Endothelial cell of umbilical vein (primary cell): ENCODE data around the gene LINGO4. TPM values are rescaled to one million over a fixed set of nuclear protein-coding genes. Genes with fewer than 3 reads are reported as not detected.

Source experiments
- BruUV-seq: library from RNA; stranded (reverse); fragments of 400-500 nt; replicated peaks from 2 replicates; lab custom pipeline; 2021; lab: Mats Ljungman, UMichigan
- CTCF ChIA-PET: fragments of 300-600, 350-600 bp; sonication (Branson Sonifier 250); formaldehyde crosslinking; loops from one replicate; lab custom pipeline; 2021; ENCODE audit warnings: antibody characterized with exemption, inconsistent platforms; lab: Charles Lee
- POLR2A ChIA-PET: fragments of 300-600, 350-600 bp; sonication (Branson Sonifier 250); formaldehyde crosslinking; loops from one replicate; lab custom pipeline; 2021; ENCODE audit warnings: antibody characterized with exemption, inconsistent platforms; lab: Charles Lee
- DNase-seq: peaks from one replicate; pipeline ENCODE4 v3.0.0-alpha.2; 2011; ENCODE audit warnings: low read depth, low spot score
- FAIRE-seq: peaks from 2 replicates; lab custom pipeline; 2011; peaks lifted over from hg19 to GRCh38; lab: Jason Lieb, UNC
- H2AFZ ChIP-seq: 2 replicates; pipeline ENCODE4 v1.6.0; 2012; ENCODE audit warnings: low read depth, low read length, control low read depth, inconsistent platforms
- H3K27ac ChIP-seq: 2 replicates; pipeline ENCODE4 v1.5.1; 2011; ENCODE audit warnings: low read depth, mild to moderate bottlenecking, control low read depth, low read length, moderate library complexity; ENCODE audit not compliant: insufficient read depth
- H3K27me3 ChIP-seq, 2 experiments: 2 replicates each; pipeline versions ENCODE4 v1.6.0 to v1.6.1; 2011; ENCODE audit warnings: low read length in 2 of 2, mixed read lengths in 1 of 2; ENCODE audit not compliant: control insufficient read depth in 2 of 2, insufficient read depth in 2 of 2
- H3K36me3 ChIP-seq, 2 experiments: 2 replicates in 1 of 2; 3 replicates in 1 of 2; pipeline ENCODE4 v1.5.1; 2011; ENCODE audit warnings: low read length in 2 of 2, mild to moderate bottlenecking in 1 of 2, moderate library complexity in 1 of 2; ENCODE audit not compliant: control insufficient read depth in 2 of 2, insufficient read depth in 2 of 2; ENCODE audit errors: extremely low read depth in 1 of 2
- H3K4me1 ChIP-seq: 3 replicates; pipeline ENCODE4 v1.5.1; 2011; ENCODE audit warnings: mild to moderate bottlenecking, low read length; ENCODE audit not compliant: control insufficient read depth, insufficient read depth; ENCODE audit errors: extremely low read depth
- H3K4me2 ChIP-seq: 2 replicates; pipeline ENCODE4 v1.6.1; 2011; ENCODE audit warnings: low read length, control low read depth, mixed read lengths; ENCODE audit not compliant: insufficient read depth
- H3K4me3 ChIP-seq, 3 experiments: fragments of 200-600 bp in 1 of 3; sonication (generic), shearing (Covaris generic) in 1 of 3; replicated peaks in 1 of 3; 2 replicates each; pipeline ENCODE4 v1.5.1; 2011 to 2016; ENCODE audit warnings: control low read depth in 3 of 3, low read length in 3 of 3, mild to moderate bottlenecking in 2 of 3, inconsistent platforms in 1 of 3, low read depth in 1 of 3, moderate library complexity in 1 of 3; ENCODE audit not compliant: insufficient read depth in 1 of 3
- H3K79me2 ChIP-seq: 2 replicates; pipeline ENCODE4 v1.6.0; 2012; ENCODE audit warnings: low read length, inconsistent platforms; ENCODE audit not compliant: control insufficient read depth, insufficient read depth
- H3K9ac ChIP-seq: replicated peaks from 2 replicates; pipeline ENCODE3; 2011; ENCODE audit warnings: low read length, control low read depth; ENCODE audit not compliant: insufficient read depth; ENCODE audit errors: extremely low read depth
- H3K9me1 ChIP-seq: replicated peaks from 3 replicates; pipeline ENCODE4 v1.6.0; 2011; ENCODE audit warnings: mild to moderate bottlenecking, low read length; ENCODE audit not compliant: control insufficient read depth, insufficient read depth; ENCODE audit errors: extremely low read depth
- H3K9me3 ChIP-seq: replicated peaks from 2 replicates; pipeline ENCODE4 v1.5.1; 2012; ENCODE audit warnings: low read length, inconsistent platforms; ENCODE audit not compliant: control insufficient read depth, insufficient read depth
- H4K20me1 ChIP-seq: replicated peaks from 2 replicates; pipeline ENCODE3; 2011; ENCODE audit warnings: mild to moderate bottlenecking, low read length; ENCODE audit not compliant: control insufficient read depth, insufficient read depth; ENCODE audit errors: extremely low read depth
- EZH2 ChIP-seq: IDR thresholded peaks from 2 replicates; pipeline ENCODE4 v1.6.1; 2012; ENCODE audit warnings: borderline replicate concordance, low read depth, mild to moderate bottlenecking, moderate library complexity, low read length, inconsistent platforms; ENCODE audit not compliant: severe bottlenecking
- FOS ChIP-seq: IDR thresholded peaks from 2 replicates; pipeline ENCODE4 v1.6.1; 2011; ENCODE audit warnings: mild to moderate bottlenecking, low read length, moderate library complexity, borderline replicate concordance; ENCODE audit not compliant: insufficient read depth
- GATA2 ChIP-seq: IDR thresholded peaks from 2 replicates; pipeline ENCODE4 v1.7.0; 2011; ENCODE audit warnings: low read depth, mild to moderate bottlenecking, moderate library complexity, mixed read lengths, low read length; ENCODE audit not compliant: insufficient read length, insufficient read depth
- JUN ChIP-seq: IDR thresholded peaks from 2 replicates; pipeline ENCODE4 v1.6.1; 2011; ENCODE audit warnings: borderline replicate concordance, low read depth; ENCODE audit not compliant: insufficient read length, insufficient read depth
- MYC ChIP-seq: IDR thresholded peaks from one replicate; pipeline ENCODE4 v1.6.1; 2011; ENCODE audit warnings: mild to moderate bottlenecking, low read depth, low read length
- POLR2A ChIP-seq: IDR thresholded peaks from 2 replicates; pipeline ENCODE4 v1.6.1; 2012; ENCODE audit warnings: low read depth, mild to moderate bottlenecking, control low read depth, low read length
- POLR2AphosphoS5 ChIP-seq: IDR thresholded peaks from 2 replicates; pipeline ENCODE4 v1.6.1; 2012; ENCODE audit warnings: low read depth, mild to moderate bottlenecking, control low read depth, low read length, moderate library complexity; ENCODE audit not compliant: insufficient read depth
- dilution Hi-C: fragments of 300-500 bp; cut with MboI; formaldehyde crosslinking; loops from one replicate; pipeline ENCODE4 v1.15.0; 2019; ENCODE audit warnings: low sequenced_read_pairs; ENCODE audit not compliant: extremely low pct_ligation_motif_present
- intact Hi-C: fragments of 100-400 bp; cut with micrococcal nuclease; formaldehyde crosslinking; loops from one replicate; pipeline ENCODE4 v1.10.0; 2022
- polyA plus RNA-seq, 4 experiments: library from polyadenylated mRNA; depleted of rRNA in 3 of 4; stranded (reverse) in 3 of 4; unstranded in 1 of 4; fragments of >200 nt; gene quantifications; 2 replicates each; pipeline versions ENCODE4 v1.2.1 to v1.2.3, GENCODE V29; 2011 to 2012; ENCODE audit warnings: missing spikeins in 1 of 4
- total RNA-seq: library from RNA; stranded (reverse); gene quantifications from 2 replicates; pipeline ENCODE4 v1.2.3, GENCODE V29; 2021
- TF ChIP-seq, protein P1 (sequence below), 2 donors: IDR thresholded peaks; 1 replicate in 1 of 2; 2 replicates in 1 of 2; pipeline ENCODE4 v1.5.1; 2011; ENCODE audit warnings: low read length in 2 of 2, mild to moderate bottlenecking in 2 of 2, moderate library complexity in 2 of 2, control low read depth in 1 of 2, inconsistent platforms in 1 of 2, low read depth in 1 of 2; ENCODE audit not compliant: insufficient read depth in 1 of 2; ENCODE audit errors: extremely low read depth in 1 of 2
- TF ChIP-seq, protein P2 (sequence below): IDR thresholded peaks from 2 replicates; pipeline ENCODE4 v1.6.1; 2011; ENCODE audit not compliant: insufficient read depth, insufficient read length

Gene LINGO4
- total and polyA plus RNA-seq, 2 donors (not counting 3 experiments of a cell fraction or from before 2014, with no cell fraction given): not detected

DNA sequence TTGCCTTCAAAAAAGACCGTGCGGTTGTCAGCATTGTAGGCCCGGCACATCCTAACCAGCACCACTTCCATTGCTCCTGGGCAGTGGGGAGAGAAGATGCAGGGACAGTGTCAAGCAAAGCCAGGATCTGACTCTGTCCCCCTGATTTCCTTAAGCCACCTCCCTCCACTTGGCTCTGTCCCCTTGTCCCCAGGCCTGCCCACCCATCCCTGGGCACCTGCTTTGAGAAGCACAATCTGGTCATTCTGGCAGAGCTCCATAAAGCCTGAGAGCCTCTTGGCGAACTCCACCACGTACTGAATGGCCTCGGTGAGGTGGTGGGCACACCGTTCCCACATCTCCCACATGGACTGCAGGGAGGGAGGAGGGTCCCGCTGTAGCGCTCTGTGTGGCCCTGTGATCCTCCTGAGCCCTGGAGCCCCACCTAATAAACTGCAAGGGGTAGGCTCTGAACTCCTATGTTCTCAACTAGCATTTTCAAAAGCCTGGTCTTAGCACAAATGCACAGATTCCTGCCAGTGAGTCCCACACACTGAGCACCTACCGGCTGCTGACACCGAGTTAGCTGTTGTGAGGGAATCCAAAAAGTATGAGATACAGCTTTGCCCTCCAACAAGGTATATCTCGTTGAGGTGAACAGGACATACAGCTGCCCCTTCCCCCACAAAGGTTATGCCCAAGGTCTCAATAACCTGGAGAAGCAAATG lies 8.2 kb upstream of the LINGO4 start:
- Histone ChIP-seq H3K9ac (no peak overlapping the region), H3K79me2 (no peaks in the 10 kb centered on the region), H3K27me3 (peaks cover 3 to 5% of the 10 kb centered on the region in 2 experiments), H3K9me3 (no peaks in the 10 kb centered on the region), H2AFZ (no peak overlapping the region), H3K36me3 (no peaks in the 10 kb centered on the region), H3K4me1 (no peaks in the 10 kb centered on the region), H3K4me3 (no peak overlapping the region), H3K27ac (no peak overlapping the region), H3K4me2 (no peak overlapping the region), H4K20me1 (no peaks in the 10 kb centered on the region), H3K9me1 (no peaks in the 10 kb centered on the region)
- dilution Hi-C loops: no loop called here
- intact Hi-C loops: no loop called here
- FAIRE-seq (no peak), DNase-seq (no peak)
- TF ChIP-seq POLR2A (no peak), JUN (no peak), FOS (no peak), MYC (no peak), EZH2 (no peak), POLR2AphosphoS5 (no peak), GATA2 (no peak)
- TF ChIP-seq, protein P1, sequence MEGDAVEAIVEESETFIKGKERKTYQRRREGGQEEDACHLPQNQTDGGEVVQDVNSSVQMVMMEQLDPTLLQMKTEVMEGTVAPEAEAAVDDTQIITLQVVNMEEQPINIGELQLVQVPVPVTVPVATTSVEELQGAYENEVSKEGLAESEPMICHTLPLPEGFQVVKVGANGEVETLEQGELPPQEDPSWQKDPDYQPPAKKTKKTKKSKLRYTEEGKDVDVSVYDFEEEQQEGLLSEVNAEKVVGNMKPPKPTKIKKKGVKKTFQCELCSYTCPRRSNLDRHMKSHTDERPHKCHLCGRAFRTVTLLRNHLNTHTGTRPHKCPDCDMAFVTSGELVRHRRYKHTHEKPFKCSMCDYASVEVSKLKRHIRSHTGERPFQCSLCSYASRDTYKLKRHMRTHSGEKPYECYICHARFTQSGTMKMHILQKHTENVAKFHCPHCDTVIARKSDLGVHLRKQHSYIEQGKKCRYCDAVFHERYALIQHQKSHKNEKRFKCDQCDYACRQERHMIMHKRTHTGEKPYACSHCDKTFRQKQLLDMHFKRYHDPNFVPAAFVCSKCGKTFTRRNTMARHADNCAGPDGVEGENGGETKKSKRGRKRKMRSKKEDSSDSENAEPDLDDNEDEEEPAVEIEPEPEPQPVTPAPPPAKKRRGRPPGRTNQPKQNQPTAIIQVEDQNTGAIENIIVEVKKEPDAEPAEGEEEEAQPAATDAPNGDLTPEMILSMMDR (IDR thresholded peaks at IDR 0.05; ENCODE audit: extremely low read depth in 1 of 2, insufficient read depth in 1 of 2, low read depth in 1 of 2, low read length in 2 of 2): no peak
- TF ChIP-seq, protein P2, sequence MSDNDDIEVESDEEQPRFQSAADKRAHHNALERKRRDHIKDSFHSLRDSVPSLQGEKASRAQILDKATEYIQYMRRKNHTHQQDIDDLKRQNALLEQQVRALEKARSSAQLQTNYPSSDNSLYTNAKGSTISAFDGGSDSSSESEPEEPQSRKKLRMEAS: no peak
- ChIA-PET CTCF (interaction anchor here (1.0 to 2.5 kb wide), 2 partner anchors 11 to 23 kb away, joined by 3 to 8 read pairs; no protein-coding TSS in a partner anchor), POLR2A (no interaction called here)
- BruUV-seq: no TSS peak
